Adrenal gland (tissue), 12 donors: ENCODE data around the gene TMEM94. TPM values are rescaled to one million over a fixed set of nuclear protein-coding genes. Genes with fewer than 3 reads are reported as not detected.

Experiments
- DNase-seq, 7 donors: peaks; one replicate each; pipeline ENCODE4 v3.0.0-alpha.2; 2019 to 2020
- H3K27ac ChIP-seq, 5 donors: fragments of 200-600 bp; sonication (generic) in 4 of 5; 1 replicate in 3 of 5; 2 replicates in 2 of 5; pipeline versions ENCODE4 v1.5.1 to v1.8.0; 2016 to 2020; ENCODE audit warnings: mild to moderate bottlenecking in 1 of 5
- H3K27me3 ChIP-seq: fragments of 200-600 bp; 2 replicates; pipeline ENCODE4 v1.8.0; 2021
- H3K36me3 ChIP-seq, 2 donors: fragments of 200-600 bp; replicated peaks in 1 of 2; 1 replicate in 1 of 2; 2 replicates in 1 of 2; pipeline versions ENCODE4 v1.5.1 to v1.8.0; 2018 to 2022
- H3K4me1 ChIP-seq, 2 donors: fragments of 200-600 bp; replicated peaks in 1 of 2; 1 replicate in 1 of 2; 2 replicates in 1 of 2; pipeline versions ENCODE4 v1.5.1 to v1.8.0; 2018 to 2021
- H3K4me3 ChIP-seq, 4 donors: fragments of 200-600 bp; sonication (generic) in 3 of 4; one replicate each; pipeline ENCODE4 v1.5.1; 2016 to 2018
- H3K9me3 ChIP-seq, 3 donors: fragments of 200-600 bp; sonication (generic) in 1 of 3; replicated peaks in 1 of 3; 1 replicate in 2 of 3; 2 replicates in 1 of 3; pipeline versions ENCODE4 v1.5.1 to v1.8.0; 2016 to 2021
- CTCF ChIP-seq, 6 experiments: fragments of 450-650 bp in 4 of 6; fragments of 200-600 bp in 2 of 6; sonication (generic) in 1 of 6; IDR thresholded peaks; 1 replicate in 5 of 6; 2 replicates in 1 of 6; pipeline versions ENCODE4 v1.5.1 to v1.8.0; 2016 to 2021; ENCODE audit warnings: antibody characterized with exemption in 6 of 6, mild to moderate bottlenecking in 2 of 6, moderate library complexity in 1 of 6
- POLR2A ChIP-seq, 2 donors: fragments of 450-650 bp; IDR thresholded peaks; one replicate each; pipeline ENCODE4 v1.6.1; 2017; ENCODE audit warnings: antibody characterized with exemption in 2 of 2, mild to moderate bottlenecking in 2 of 2, moderate library complexity in 1 of 2
- WGBS, 4 donors: extraction: QIAGEN DNeasy Blood & Tissue Kit in 2 of 4; methylation state at CpG; one replicate each; pipeline versions ENCODE4 v1.1.5 to v1.1.7; 2013 to 2017; 5-methylcytosine and 5-hydroxymethylcytosine counted together
- intact Hi-C, 2 donors: fragments of 100-400 bp; cut with DNase I; formaldehyde crosslinking; loops; one replicate each; pipeline versions ENCODE4 v1.14.1 to v1.15.0; 2022 to 2023
- polyA plus RNA-seq, 3 donors: library from polyadenylated mRNA; stranded (reverse); fragments of 200-250 nt in 2 of 3; fragments of 350-450 nt in 1 of 3; fragmentation: Illumina TruSeq in 1 of 3; extraction: RNeasy Lipid Tissue Mini Kit (QIAGEN cat#74804) in 1 of 3; gene quantifications; one replicate each; pipeline ENCODE4 v1.2.3, GENCODE V29; 2013 to 2014
- total RNA-seq, 9 donors: library from RNA; depleted of rRNA in 4 of 9; stranded (reverse); fragments of >200 nt in 4 of 9; fragments of 120-200 nt in 1 of 9; fragmentation: NEBNext Ultra II Directional in 1 of 9; extraction: Animal tissue kit (Norgen Biotek cat#: 25700) in 1 of 9; gene quantifications; one replicate each; pipeline versions ENCODE4 v1.1.0 to v1.2.4, GENCODE V29; 2013 to 2023
- donor health status: healthy with polysubstance abuse.
- donor health status: Bipolar disorder and iron deficiency.
- donor health status: DM: yes; HTN: yes; CAD: no.
- donor health status: DM: no; HTN: no; CAD: no.
- donor health status: DM: no; HTN: no; CAD: no.
- donor health status: DM: yes; HTN: yes; CAD: no.

TMEM94 gene
- total and polyA plus RNA-seq, 12 donors, result 65.2 to 245 (median 167) TPM

DNA sequence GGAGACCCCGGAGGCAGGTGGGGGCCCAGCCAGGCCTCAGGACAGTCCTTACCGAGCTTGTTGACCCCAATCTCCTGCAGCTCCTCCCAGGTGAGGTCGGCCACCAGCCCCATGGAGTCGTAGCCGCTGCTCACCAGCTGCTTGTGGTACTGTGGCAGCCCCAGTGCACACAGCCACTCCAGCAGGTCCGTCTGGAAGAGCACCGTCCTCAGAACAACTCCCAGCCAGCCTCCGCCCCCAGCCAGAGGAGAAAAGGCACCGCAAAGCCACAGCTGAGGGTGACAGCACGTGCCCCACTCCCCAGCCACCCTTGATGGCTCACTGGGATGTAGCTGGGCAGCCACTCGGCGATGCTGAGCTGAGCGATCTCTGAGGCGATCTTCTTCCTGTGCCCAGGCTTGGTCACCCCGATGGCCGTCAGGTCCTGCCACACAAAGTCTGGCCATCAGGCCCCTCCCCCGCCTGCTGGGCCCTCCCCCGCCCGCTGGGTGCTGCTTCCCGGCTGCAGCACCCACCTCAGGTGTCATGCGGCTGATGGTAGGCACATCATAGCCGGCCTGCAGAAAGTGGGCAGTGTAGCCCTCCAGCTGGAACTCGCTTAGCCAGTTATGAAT lies 47.0 kb downstream of the TMEM94 start:
- TF ChIP-seq POLR2A (IDR thresholded peaks at IDR 0.05), result no peak
- Histone ChIP-seq H3K36me3 (peaks cover 0 to 64% of the 10 kb centered on the region in 2 donors), H3K4me3 (no peak overlapping the region), H3K4me1 (peaks cover 8 to 26% of the 10 kb centered on the region in 2 donors), H3K9me3 (no peaks in the 10 kb centered on the region), H3K27ac (no peak overlapping the region), H3K27me3 (no peaks in the 10 kb centered on the region)
- WGBS, 4 donors, result 86 to 89% (median 87%) methylated on average over 12 to 23 of the region's 23 CpGs; no CpG with 5 or more reads in 1 of the 4 donors
- intact Hi-C loops, result no loop called here
- DNase-seq, result peak in 1 of 7 donors; percentile 51

- 62 to 100% (median 83%) methylated on average over 2 to 13 of the region's 13 CpGs for WGBS, 4 donors
- Histone ChIP-seq H3K36me3 (peaks cover 0 to 63% of the 10 kb centered on the region in 2 donors), H3K9me3 (no peaks in the 10 kb centered on the region), H3K27ac (peak overlapping the region in 1 of 5 donors; percentile 35), H3K27me3 (no peaks in the 10 kb centered on the region), H3K4me3 (no peak overlapping the region), H3K4me1 (peaks cover 8 to 22% of the 10 kb centered on the region in 2 donors)
- no peak for DNase-seq
- no peak for TF ChIP-seq POLR2A (IDR thresholded peaks at IDR 0.05)
- TF ChIP-seq CTCF (IDR thresholded peaks at IDR 0.05), result no peak
- intact Hi-C loops, result no loop called here
Observed at GRCh38 chr17:75503976-75504346, 47.5 kb downstream of the TMEM94 start.

GRCh38 chr17:75504347-75505151 lies 48.1 kb downstream of the TMEM94 start:
- H3K4me3 ChIP-seq, result no peak overlapping the region
- peaks cover 0 to 68% of the 10 kb centered on the region in 2 donors for H3K36me3 ChIP-seq
- DNase-seq, result peak in 3 of 7 donors; percentile 56 to 59 (median 59)
- 69 to 79% (median 74%) methylated on average over 10 to 32 of the region's 32 CpGs for WGBS, 4 donors
- intact Hi-C loops, result no loop called here
- no peaks in the 10 kb centered on the region for H3K27me3 ChIP-seq
- H3K27ac ChIP-seq, result peak overlapping the region in 1 of 5 donors; percentile 35
- no peaks in the 10 kb centered on the region for H3K9me3 ChIP-seq
- TF ChIP-seq POLR2A (IDR thresholded peaks at IDR 0.05) (no peak), CTCF (IDR thresholded peaks at IDR 0.05) (peak; percentile 30 to 70 (median 48))
- H3K4me1 ChIP-seq, result peaks cover 2 to 22% of the 10 kb centered on the region in 2 donors

DNA sequence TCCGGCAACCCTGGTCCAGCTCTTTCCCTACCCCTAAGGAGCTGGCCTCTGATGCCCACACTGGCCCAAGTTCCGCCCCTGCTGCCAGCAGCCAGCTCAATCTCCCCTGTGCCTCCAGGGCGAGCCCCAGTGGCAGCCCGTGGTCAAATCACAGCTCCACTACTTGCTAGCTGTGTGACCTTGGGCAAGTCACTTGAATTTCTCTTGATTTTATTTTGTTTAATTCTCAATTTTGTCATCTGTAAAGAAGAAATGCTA lies 48.6 kb downstream of the TMEM94 start:
- H3K27ac ChIP-seq, result peak overlapping the region in 1 of 5 donors; percentile 35
- no peak for DNase-seq
- no peaks in the 10 kb centered on the region for H3K9me3 ChIP-seq
- no peaks in the 10 kb centered on the region for H3K27me3 ChIP-seq
- WGBS, 4 donors, result 71 to 88% (median 74%) methylated on average over 3 to 4 of the region's 4 CpGs
- peaks cover 0 to 22% of the 10 kb centered on the region in 2 donors for H3K4me1 ChIP-seq
- intact Hi-C loops, result no loop called here
- TF ChIP-seq CTCF (IDR thresholded peaks at IDR 0.05), result no peak
- no peak for TF ChIP-seq POLR2A (IDR thresholded peaks at IDR 0.05)
- peaks cover 0 to 65% of the 10 kb centered on the region in 2 donors for H3K36me3 ChIP-seq
- H3K4me3 ChIP-seq, result no peak overlapping the region
